ENCODE data around the gene RAD23A. TPM values are rescaled to one million over a fixed set of nuclear protein-coding genes. Genes with fewer than 3 reads are reported as not detected.
"Not testable (repeated sequence)": the region's sequence is repeated elsewhere in the genome, so short reads cannot be mapped to it uniquely, and the experiment has no call there.

The RAD23A gene
- total RNA-seq (2014; rRNA removed; shearing (Covaris generic)), result 104 and 123 TPM in 2 replicates

- DNase-seq (ENCODE audit: low read depth), result peak; percentile 96
Measured at GRCh38 chr19:12945479-12946091, at the start of gene RAD23A. RAD23A (plus strand) TSS chr19:12945862; CDS start chr19:12945949, 87 bp downstream.

DNA sequence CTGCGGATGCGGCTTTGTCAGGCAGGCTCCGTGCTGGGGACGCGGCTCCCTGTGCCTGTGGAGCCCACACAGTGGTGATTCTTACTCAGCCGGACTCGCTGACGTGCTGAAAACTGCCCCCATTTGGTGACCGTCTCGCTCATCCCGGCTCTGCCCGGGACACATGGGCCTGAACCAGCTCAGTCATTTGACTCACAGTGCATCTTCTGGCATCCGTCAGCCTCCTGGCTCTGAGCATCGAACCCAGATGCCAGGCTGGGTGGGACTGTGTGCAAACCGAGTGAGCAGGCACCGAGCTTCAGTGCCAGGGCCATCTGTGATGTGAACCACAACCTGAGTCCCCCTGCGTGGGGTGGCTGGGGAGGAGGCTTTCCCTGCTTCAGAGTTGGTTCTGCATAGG lies 49.2 kb upstream of the RAD23A start:
- DNase-seq (ENCODE audit: low read depth), result no peak

- DNase-seq (ENCODE audit: low read depth), result no peak
Measured at GRCh38 chr19:12899891-12900518, 45.7 kb upstream of the RAD23A start.

DNA sequence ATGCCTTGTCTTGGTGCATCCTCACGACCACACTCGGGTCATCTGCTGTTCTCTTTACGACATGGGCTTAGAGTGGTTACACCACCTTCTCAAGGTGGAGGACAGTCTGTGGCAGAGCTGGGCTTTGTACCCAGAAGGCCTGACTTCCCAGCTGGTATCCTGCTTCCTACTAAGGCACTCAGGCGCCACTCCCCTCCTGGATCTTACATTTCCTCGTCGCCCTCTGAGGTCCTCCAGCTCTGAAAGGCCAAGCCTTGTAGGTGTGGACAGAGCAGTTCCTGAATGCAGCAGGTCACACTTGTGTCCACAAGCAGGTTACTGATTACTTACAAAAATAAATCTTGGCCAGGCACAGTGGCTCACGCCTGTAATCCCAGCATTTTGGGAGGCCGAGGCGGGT lies 38.5 kb upstream of the RAD23A start:
- no peak for DNase-seq (ENCODE audit: low read depth)

DNA sequence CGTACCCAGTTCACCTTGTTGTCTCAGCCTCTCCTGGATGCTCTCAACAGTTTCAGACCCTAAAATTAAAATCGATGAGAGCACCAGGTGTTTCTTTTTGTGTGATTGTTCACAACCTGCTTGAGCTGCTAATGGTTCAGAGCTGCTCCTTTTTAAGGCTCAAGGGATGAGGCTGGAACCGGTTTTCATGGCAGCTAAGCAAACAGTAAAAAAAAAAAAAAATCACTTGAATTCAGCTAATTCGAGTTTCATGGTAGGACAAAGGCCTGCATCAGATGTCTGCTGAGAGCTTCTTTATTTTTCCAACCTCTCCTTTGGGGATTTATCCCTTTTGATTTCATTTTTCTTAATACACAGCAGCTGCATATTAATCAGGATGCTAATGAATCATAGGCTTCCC lies 33.1 kb upstream of the RAD23A start:
- no peak for DNase-seq (ENCODE audit: low read depth)

DNA sequence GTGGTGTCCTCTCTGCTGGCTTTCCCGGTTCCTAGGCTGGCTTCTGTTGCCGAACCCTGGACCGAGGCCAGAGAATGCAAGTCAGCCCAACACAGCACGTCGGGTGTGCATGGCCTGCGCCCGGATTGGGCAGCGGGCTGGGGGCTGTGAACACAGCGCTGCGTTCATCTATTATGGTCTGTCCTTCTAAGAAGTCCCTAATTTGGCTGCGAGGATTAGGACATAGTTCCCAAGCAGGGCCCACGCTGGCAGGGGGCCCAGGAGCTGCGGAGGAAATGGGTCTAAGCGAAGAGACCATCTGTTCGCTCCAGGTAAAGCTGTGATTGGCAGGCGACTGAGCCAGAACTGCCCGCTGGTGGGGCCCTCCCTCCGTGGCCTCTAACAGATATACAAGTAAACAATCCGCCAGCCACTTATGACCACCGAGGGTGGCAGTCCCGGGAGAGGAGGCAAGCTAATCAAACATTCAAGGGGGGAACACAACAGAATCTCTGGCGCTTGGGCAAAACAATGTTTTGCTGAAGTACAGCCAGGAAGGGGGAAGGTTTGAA lies 32.6 kb upstream of the RAD23A start:
- DNase-seq (ENCODE audit: low read depth), result peak; percentile 31

DNA sequence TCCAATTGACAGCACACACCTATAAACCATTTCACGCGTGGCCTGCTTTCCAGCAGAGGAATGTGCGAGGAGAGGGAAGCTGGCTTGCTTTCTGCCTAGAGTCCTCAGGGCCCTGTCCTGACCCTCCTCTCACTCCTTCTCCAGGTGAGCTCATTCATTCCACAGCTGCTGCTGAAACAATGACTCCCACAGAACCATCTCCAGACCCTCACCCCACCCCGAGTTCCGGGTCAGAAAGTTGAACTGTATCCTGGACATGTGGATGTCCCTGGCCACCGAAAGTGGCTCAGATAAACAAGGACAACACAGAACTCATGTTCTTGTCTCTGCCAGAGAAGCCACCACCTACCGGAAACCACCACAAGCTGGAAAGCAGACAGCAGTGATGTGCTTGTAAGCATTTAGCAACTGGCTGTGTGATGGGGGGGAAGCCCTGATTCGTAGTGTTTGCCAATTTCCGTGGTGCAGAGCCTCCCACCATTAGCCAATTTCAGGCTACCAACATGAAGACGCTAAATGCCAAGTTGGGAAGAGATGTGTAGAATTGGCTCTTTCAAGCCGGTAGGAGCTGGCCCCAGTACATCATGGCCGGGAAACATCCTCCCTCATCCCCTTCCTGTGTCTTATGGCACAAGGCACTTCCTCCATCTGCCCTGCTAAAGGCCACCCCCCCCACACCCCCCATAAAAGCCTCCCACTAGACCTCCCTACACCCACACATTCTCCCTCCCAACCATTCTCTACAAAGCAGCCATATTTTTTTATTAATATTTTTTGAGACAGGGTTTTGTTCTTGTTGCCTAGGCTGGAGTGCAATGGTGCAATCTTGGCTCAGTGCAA lies 31.6 kb upstream of the RAD23A start:
- no peak for DNase-seq (ENCODE audit: low read depth)

GRCh38 chr19:12915860-12916259 lies 29.8 kb upstream of the RAD23A start:
- DNase-seq (ENCODE audit: low read depth), result not testable (repeated sequence)

- DNase-seq (ENCODE audit: low read depth), result no peak
Measured at GRCh38 chr19:12918253-12918652, 27.4 kb upstream of the RAD23A start.

DNA sequence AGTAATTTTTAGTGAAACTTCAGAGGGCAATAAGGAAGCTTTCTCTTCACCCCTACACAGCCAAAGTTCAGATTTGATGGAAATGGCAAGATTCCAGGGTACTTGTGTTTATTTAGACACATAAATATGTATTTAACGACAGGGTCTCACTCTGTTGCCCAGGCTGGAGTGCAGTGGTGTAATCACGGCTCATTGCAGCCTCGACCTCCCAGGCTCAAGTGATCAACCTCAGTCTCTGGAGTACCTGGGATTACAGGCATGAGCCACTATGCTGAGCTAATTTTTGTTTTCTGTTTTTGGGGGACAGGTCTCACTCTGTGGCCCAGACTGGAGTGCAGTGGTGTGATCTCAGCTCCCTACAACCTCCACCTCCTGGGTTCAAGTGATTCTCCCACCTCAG lies 24.6 kb upstream of the RAD23A start:
- no peak for DNase-seq (ENCODE audit: low read depth)

DNA sequence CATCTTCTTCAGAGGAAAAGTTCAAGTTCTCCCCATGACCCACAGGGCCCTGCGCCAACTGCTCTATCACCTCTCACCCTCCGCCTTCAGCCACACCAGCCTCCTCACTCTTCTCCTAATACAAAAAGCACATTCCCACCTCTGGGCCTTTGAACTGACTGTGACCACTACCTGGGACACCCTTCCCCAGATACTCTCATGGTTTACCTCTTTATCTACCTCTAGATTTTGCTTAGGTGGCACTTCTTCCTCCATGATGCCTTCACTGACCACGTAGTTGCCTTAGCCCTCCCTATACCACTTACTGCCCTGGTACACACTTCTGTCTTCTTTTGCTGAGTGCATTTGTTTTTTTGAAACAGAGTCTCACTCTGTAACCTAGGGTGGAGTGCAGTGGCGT lies 22.7 kb upstream of the RAD23A start:
- DNase-seq (ENCODE audit: low read depth), result no peak

DNA sequence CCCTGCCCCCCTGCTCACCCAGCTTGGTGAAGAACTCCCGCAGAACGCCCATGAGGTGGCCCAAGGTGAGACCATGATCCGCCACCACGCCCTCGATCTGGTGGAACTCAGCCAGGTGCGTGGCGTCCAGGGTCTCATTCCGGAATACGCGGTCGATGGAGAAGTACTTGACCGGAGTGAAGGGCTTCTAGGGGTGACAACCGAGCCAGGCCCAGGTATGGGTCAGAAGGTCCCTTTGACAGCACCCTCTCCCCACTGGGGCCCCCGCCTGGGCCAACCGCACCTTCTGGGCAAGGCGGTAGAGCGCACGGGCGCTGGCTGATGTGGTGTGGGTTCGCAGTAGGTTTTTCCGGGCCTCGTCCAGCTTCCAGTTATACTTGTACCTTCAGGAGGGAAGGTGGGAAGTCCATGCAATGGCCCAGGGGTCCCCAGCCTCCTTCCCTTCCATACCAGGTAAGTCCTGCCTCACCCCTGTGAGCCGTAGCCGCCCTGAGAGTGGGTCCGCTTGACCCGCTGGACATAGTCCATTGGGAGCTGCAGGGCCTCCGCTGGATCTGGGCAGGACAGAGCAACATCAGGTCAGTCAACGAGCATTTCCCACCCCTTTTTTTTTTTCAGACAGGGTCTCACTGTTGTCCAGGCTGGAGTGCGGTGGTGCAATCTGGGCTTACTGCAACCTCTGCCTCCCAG lies 20.9 kb upstream of the RAD23A start:
- no peak for DNase-seq (ENCODE audit: low read depth)

DNA sequence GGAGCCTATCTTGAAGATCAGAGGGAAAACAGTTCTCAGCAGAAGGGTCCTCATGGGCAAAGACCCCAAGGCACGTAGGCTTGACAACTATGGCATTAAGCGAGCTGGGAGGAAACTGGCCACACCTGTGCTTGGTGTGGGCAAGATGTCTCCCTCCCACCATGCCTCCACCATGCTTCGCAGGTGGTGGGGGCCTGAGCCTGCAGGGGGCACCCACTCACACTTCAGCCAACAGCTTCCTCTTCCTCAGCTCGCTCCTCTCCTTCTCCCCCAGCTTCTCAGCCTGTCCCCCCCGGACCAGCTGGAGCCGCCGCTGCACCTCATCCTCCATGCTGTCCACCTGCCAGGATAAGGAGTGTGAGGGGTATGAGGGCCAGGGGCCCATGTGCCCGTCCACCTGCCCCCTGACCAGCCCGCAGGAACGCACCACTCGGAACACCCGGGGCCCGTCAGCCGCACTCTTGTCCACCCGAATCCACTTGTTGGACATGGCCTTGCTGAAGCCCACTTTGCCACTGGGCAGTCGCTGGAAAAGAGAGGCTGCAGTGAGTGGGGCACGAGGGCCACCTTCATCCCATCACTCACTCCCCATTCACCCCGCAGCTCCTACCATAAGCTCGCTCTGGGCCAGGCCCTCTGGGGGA lies 15.5 kb upstream of the RAD23A start:
- DNase-seq (ENCODE audit: low read depth), result no peak

GRCh38 chr19:12932392-12933286 lies 13.0 kb upstream of the RAD23A start:
- no peak for DNase-seq (ENCODE audit: low read depth)

DNA sequence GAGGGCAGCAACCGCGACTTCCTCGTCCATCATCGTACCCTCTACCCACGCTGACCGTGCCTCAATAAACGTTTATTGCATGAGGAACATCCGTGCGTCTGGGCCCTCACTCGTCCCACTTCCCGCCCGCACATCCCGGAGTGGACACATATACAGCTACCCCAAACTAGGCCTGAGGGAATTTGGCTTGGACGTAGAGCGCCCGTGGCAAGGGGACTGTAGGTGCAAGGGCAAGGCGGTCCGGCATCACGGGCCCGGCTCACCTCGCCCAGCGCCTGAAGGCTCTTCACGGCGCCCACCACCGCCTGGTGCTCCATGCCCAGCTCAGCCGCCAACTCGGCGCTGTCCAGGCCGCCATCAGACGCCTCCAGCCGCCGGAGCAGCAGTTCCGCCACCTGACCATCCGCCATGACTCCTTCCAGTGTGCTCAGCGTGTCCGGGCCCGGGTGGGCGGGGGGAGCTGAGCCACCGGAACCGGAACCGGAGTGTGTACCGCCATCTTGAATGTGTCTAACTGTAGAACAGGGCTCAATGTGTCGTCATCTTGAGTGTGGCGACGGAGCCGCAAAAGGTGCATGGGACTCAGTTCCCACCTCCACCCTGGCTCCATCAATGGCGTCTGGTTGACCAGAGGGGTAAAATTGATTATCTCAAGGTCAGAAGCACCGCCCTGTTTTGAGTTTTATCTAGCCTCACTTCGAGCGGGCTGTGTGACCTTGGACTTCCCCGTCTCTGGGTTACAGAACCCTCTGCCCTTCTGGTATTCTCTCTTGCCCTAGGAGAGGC lies 12.2 kb upstream of the RAD23A start, which contains the start of gene FARSA:
Gene FARSA, minus strand, starts transcription at position 425 of the 786 bp plus-strand sequence. Its CDS starts 15 bp downstream, at position 410.
- DNase-seq (ENCODE audit: low read depth), result peak; percentile 87

DNA sequence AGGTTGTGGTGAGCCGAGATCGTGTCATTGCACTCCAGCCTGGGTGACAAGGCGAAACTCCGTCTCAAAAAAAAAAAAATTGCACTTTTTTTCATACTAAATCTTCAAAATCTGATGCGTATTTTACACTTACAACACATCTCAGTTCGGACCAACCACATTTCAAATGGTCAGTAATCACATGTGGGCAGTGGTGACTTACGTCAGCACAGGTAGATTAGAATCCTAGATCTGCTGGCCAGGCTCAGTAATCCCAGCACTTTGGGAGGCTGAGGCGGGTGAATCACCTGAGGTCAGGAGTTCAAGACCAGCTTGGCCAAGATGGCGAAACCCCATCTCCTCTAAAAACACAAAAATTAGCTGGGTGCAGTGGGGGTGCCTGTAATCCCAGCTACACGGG lies 10.6 kb upstream of the RAD23A start:
- DNase-seq (ENCODE audit: low read depth), result no peak

- DNase-seq (ENCODE audit: low read depth), result no peak
Measured at GRCh38 chr19:12936582-12936981, 9.1 kb upstream of the RAD23A start.

DNA sequence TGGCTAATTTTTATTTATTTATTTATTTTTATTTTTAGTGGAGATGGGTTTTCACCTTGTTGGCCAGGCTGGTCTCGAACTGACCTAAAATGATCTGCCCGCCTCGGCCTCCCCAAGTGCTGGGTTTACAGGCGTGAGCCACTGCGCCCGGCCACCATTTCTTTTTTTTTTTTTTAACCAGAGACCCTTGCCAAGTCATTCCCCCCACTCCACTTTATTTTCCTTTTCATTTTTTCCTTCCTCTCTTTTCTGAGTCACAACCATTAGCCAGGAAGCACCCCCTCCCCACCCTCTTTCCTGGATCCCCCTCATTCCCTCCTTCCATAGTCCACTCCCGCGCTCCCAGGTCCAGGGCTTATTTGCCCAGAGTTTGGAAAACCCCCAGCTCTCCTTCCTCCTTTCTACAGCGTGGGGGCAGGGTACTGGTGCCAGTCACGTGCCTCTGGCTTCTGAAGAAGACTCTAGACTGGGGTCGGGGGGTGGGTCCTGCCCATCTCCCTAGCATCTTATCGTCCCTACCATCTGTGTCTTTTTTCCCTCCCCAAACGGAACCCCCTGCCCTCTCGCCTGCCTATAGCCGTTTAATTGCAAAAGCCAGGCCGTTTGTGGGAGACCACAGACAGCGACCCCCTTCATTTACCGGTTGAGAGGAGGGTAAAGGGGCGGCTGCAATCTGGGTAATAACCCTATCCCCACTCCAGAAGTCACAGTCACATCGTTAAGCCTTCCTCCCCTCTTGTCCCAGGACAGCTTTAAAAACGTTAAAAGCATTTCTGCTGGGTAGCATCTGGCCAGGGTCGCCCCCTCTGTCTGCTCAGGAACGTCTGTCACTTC lies 8.4 kb upstream of the RAD23A start:
- DNase-seq (ENCODE audit: low read depth), result peak; percentile 48
